SK-N-MC (cell line): ENCODE measurements around the gene ATP5F1C.
"Not testable (repeated sequence)": the region's sequence is repeated elsewhere in the genome, so short reads cannot be mapped to it uniquely, and the experiment has no call there.

ENCODE experiments used
- DNase-seq: peaks from one replicate; pipeline ENCODE4 v3.0.0-alpha.2; 2011; ENCODE audit warnings: low read depth, low spot score
- H3K27ac ChIP-seq: fragments of 200-600 bp; sonication (generic); 2 replicates; pipeline ENCODE4 v1.5.1; 2016; ENCODE audit warnings: mixed run types
- H3K36me3 ChIP-seq: fragments of 200-600 bp; sonication (generic); 2 replicates; pipeline ENCODE4 v1.6.1; 2017; ENCODE audit warnings: antibody characterized with exemption, low read length, mixed read lengths; ENCODE audit not compliant: insufficient read depth
- H3K4me3 ChIP-seq: fragments of 200-600 bp; sonication (generic); 2 replicates; pipeline ENCODE4 v1.5.1; 2016
- H3K9ac ChIP-seq: fragments of 200-600 bp; sonication (generic); 2 replicates; pipeline ENCODE4 v1.8.0; 2017; ENCODE audit warnings: mixed run types, mixed read lengths; ENCODE audit not compliant: insufficient read length
- H3K9me3 ChIP-seq: fragments of 200-600 bp; sonication (generic); 2 replicates; pipeline ENCODE4 v1.6.1; 2017; ENCODE audit warnings: low read depth, mild to moderate bottlenecking, antibody characterized with exemption, low read length, moderate library complexity, mixed read lengths
- EZH2 ChIP-seq: fragments of 200-600 bp; sonication (generic); IDR thresholded peaks from one replicate; pipeline ENCODE4 v1.6.1; 2017; ENCODE audit warnings: antibody characterized with exemption
- FOXP2 ChIP-seq: optimal IDR thresholded peaks from 2 replicates; pipeline ENCODE3; 2011; ENCODE audit warnings: mild to moderate bottlenecking, moderate library complexity; ENCODE audit not compliant: insufficient read depth; ENCODE audit errors: extremely low read length, control extremely low read depth
- POLR2AphosphoS5 ChIP-seq: IDR thresholded peaks from 2 replicates; pipeline ENCODE4 v1.6.1; 2012; ENCODE audit warnings: mild to moderate bottlenecking, low read depth, low read length, borderline replicate concordance

Gene ATP5F1C

DNA sequence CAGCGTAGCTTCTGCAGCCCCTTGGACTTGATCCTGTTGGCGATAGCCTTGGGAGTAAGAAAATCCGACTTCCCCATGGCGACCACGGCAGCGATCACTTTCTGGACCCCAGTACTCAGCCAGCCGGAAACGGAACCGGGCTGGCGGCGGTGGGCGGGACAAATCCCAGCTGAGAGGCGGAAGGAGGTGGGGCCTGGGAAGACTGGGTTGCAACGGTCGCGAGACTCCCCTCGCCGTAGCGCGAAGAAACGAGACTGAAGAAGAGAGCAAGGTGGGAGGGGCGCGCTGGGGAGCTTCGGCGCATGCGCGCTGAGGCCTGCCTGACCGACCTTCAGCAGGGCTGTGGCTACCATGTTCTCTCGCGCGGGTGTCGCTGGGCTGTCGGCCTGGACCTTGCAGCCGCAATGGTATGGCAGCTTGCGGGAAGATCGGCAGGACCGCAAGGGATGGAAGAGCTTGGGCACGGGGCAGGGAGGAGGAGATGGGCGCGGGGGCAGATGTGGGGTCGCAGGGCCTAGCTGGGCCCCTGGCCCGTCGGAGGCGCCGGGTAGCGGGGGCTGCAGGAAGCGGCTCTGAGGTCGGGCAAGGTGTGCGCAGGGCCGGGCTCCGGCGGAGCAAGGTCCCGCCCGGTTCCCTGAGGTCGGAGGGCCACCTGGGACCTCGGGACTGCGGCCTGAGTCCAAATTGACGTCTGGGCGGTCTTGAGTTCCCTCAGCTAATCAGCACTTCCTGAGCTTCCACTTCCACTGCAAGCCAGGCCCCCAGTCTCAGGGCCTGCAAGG is at the start of gene ATP5F1C, which contains the start of gene KIN:
Gene ATP5F1C, plus strand, starts transcription at position 321 of the 782 bp plus-strand sequence. Its CDS starts 31 bp downstream, at position 352.
Gene KIN, minus strand, starts transcription at position 137 of the 782 bp plus-strand sequence. Its CDS starts 60 bp downstream, at position 77.
- peak within 1 kb of the TSS; percentile 91 for H3K9ac ChIP-seq
- DNase-seq = peak; percentile 56
- H3K36me3 ChIP-seq = peaks cover 3% of the 10 kb centered on the region; the same call in 1 of the 2 replicates
- H3K9me3 ChIP-seq = no peaks in the 10 kb centered on the region
- peak within 1 kb of the TSS; percentile 83 for H3K4me3 ChIP-seq
- H3K27ac ChIP-seq = no peak within 1 kb of the TSS
- TF ChIP-seq FOXP2 = no peak
- TF ChIP-seq POLR2AphosphoS5 = peak; percentile 89
- TF ChIP-seq EZH2 = no peak

DNA sequence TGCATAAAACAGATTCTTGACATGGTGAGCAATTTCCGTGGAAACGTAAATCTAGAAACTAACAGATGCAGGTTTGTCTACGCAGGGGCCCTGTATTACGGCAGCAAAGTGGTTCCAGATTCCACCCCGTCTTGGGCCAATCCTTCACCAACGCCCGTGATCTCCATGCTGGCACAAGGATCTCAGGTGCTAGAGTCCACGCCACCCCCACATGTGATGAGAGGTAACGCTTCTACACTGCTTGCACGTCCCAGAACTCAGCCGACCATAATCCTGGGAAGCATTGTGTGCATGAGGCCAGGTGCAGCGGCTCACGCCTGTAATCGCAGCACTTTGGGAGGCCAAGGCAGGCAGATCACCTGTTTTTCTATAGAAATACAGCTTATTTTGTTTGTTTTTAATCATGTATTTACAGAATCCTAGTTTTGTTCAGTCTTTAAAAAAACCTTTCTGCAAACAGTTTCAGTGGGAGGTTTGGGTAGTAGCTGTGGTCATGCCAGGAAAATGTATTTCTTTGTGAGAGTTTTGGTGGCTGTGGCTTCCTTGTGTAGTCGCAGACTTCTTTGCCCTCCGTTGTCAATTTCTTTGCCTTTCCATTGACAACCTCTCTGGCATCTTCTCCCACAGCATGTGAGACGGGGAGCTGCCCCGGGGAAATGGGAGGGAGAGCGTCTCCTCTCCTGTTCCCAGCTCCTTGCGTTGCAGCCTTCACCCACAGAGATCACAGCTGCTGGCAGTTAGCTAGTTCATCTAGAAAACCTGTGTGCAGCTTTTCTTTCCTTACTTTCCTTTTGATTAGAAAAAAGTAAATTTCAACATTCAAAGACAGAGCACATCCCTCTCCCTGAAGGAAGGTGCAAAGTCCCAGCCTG is 49.2 kb upstream of the ATP5F1C start:
- TF ChIP-seq FOXP2 = no peak
- Histone ChIP-seq H3K36me3 (no peaks in the 10 kb centered on the region), H3K4me3 (no peak overlapping the region), H3K27ac (no peak overlapping the region), H3K9me3 (no peaks in the 10 kb centered on the region), H3K9ac (no peak overlapping the region)
- no peak for DNase-seq

DNA sequence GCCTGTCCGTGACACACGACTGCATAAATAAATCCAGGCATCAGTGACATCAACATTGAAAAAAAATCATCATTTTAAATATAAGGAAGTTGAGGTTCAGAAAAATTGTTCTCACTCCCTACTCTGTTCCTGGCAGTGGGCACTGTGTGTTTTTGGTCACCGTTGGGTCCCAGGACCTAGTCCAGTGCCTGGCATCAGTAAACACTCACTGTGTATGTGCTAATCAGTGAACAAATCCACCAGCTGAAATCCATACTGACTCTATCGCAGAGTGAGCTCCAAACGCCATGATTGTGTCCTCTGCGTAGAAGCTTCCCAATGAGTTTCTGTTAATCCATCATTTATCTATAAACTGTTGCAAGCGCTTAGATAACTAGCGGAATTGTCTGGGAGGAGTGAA is 43.7 kb upstream of the ATP5F1C start:
- Histone ChIP-seq H3K9me3 (no peaks in the 10 kb centered on the region), H3K4me3 (no peak overlapping the region), H3K27ac (no peak overlapping the region), H3K36me3 (no peaks in the 10 kb centered on the region), H3K9ac (no peak overlapping the region)
- no peak for DNase-seq
- no peak for TF ChIP-seq POLR2AphosphoS5
- TF ChIP-seq EZH2 = no peak
- TF ChIP-seq FOXP2 = no peak

DNA sequence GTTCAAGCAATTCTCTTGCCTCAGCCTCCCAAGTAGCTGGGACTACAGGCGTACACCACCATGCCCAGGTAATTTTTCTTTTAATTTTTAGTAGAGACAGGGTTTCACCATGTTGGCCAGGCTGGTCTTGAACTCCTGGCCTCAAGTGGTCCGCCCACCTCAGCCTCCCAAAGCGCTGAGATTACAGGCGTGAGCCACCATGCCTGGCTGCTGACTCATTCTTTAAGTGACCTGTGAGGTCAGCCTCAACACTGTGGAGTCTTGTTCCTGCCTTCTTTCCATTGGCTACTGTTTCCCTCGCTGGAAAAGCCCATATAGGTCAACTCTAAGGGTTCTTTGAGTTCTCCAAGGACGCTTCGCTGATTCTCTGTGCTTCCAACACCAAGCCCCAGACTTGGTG is 39.3 kb upstream of the ATP5F1C start:
- peaks cover 12% of the 10 kb centered on the region for H3K36me3 ChIP-seq
- not testable (repeated sequence) for H3K27ac ChIP-seq, DNase-seq, H3K9ac ChIP-seq, H3K9me3 ChIP-seq, H3K4me3 ChIP-seq

DNA sequence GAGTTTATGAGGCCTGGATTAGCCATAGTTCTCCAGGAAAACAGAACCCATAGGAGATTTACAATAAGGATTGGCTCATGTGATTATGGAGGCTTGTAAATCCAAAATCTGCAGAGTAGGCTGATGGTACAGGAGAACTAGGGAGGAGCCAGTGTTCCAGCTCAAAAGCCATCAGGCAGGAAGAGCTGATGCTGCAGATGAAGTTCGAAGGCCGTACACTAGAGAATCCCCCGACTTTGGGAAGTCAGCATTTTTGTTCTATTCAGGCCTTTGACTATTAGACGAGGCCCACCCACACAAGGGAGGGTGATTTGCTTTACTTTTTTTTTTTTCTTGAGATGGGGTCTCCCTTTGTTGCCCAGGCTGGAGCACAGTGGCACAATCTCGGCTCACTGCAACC is 37.8 kb upstream of the ATP5F1C start:
- Histone ChIP-seq H3K9me3 (no peaks in the 10 kb centered on the region), H3K4me3 (no peak overlapping the region), H3K27ac (no peak overlapping the region), H3K36me3 (peaks cover 16% of the 10 kb centered on the region), H3K9ac (no peak overlapping the region)
- no peak for DNase-seq
- no peak for TF ChIP-seq EZH2
- TF ChIP-seq FOXP2 = no peak
- no peak for TF ChIP-seq POLR2AphosphoS5

DNA sequence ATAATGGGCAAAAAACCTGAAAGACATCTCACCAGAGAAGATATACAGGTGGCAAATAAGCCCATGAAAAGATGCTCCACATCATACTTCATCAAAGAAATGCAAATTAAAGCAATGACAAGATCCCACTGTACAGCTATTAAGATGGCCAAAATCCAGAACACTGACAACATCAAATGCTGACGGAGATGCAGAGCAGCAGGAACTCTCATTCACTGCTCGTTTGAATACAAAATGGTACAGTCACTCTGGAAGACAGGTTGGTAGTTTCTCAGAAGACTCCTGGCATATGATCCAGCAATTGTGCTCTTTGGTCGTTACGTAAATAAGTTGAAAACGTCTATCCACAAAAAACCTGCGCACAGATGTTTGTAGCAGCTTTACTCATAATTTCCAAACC is 35.7 kb upstream of the ATP5F1C start:
- H3K9me3 ChIP-seq = no peaks in the 10 kb centered on the region
- no peak overlapping the region for H3K9ac ChIP-seq
- TF ChIP-seq EZH2 (no peak), POLR2AphosphoS5 (no peak)

DNA sequence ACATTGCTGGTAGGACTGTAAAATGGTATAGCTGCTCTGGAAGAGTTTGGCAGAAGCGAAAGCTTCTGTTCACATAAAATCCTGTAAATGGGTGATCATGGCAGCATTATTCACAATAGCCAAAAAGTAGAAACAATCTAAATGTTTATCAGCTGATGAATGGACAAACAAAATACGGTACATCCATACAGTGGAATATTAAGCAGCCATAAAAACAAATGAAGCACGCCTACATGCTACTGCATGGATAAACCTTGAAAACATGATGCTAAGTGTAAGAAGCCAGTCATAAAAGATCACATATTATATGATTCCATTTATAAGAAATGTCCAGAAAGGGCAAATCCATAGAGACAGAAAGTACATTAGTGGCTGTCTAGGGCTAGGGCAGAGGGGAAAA is 32.9 kb upstream of the ATP5F1C start:
- Histone ChIP-seq H3K9me3 (no peaks in the 10 kb centered on the region), H3K36me3 (peaks cover 38% of the 10 kb centered on the region), H3K9ac (no peak overlapping the region), H3K27ac (no peak overlapping the region), H3K4me3 (no peak overlapping the region)
- DNase-seq = no peak
- TF ChIP-seq FOXP2 (no peak), EZH2 (no peak), POLR2AphosphoS5 (no peak)

More for the DNA sequence above, 35.7 kb upstream of the ATP5F1C start:
- Histone ChIP-seq H3K27ac (no peak overlapping the region), H3K36me3 (peaks cover 32% of the 10 kb centered on the region), H3K4me3 (no peak overlapping the region)
- DNase-seq = no peak

DNA sequence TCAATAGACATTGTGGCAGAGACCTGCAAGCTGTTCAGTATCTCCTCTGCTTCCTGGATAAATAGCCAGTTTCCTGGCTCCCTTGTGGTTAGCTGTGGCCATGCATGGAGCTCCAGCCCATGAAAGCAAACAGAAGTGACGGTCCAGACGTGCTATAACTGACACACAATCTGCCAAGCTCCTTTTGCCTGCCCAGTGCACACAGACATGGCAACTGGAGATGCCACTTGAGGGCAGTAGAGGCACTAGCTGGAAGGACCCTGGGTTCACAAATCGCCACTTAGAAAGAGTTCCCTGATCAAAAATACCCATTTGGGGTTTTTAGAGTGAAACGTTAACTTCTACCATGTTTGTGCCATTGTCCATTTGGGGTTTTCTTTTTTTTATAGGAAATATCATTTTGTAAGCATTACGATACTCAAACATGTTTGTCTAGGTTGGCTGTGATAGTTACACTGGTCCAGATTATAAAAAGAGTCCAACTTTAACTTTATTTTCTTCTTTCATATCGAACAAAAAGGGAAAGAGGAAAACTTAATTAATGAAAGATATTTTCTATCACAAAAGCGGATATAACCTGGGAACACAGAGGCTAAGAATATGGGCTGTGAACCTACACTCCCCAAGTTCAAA is 31.5 kb upstream of the ATP5F1C start:
- peaks cover 38% of the 10 kb centered on the region for H3K36me3 ChIP-seq
- TF ChIP-seq POLR2AphosphoS5 (no peak), EZH2 (no peak), FOXP2 (no peak)
- H3K27ac ChIP-seq = no peak overlapping the region
- DNase-seq = no peak
- no peaks in the 10 kb centered on the region for H3K9me3 ChIP-seq
- no peak overlapping the region for H3K9ac ChIP-seq
- no peak overlapping the region for H3K4me3 ChIP-seq
